ENCODE results near the gene RAB7A.

Gene RAB7A

GRCh38 chr3:128855569-128855968 is 129.6 kb downstream of the RAB7A start:
- H3K56ac ChIP-seq (ENCODE audit: low read length), result no peak overlapping the region
- no CpG with 5 or more reads among the region's 4 CpGs for WGBS (ENCODE audit: extremely low coverage, insufficient coverage, low lambda C conversion rate)
- H2BK120ac ChIP-seq (ENCODE audit: low read depth, low read length), result no peak overlapping the region
- no peak overlapping the region for H2BK15ac ChIP-seq (replicated peaks; ENCODE audit: low read depth)
- no peak overlapping the region for H3K27ac ChIP-seq (ENCODE audit: low read depth, low read length)
- H2BK5ac ChIP-seq (ENCODE audit: low read length), result no peak overlapping the region
- no peaks in the 10 kb centered on the region for H3K79me1 ChIP-seq (ENCODE audit: low read length)
- H3K79me2 ChIP-seq (ENCODE audit: control insufficient read depth, insufficient read depth, low read length), result no peaks in the 10 kb centered on the region
- H3K36me3 ChIP-seq (ENCODE audit: control insufficient read depth, insufficient read depth, low read length), result no peaks in the 10 kb centered on the region
- no peak overlapping the region for H4K5ac ChIP-seq (ENCODE audit: low read length)
- H3K4me3 ChIP-seq (ENCODE audit: low read length), result no peak overlapping the region
- H3K9ac ChIP-seq (ENCODE audit: low read length), result no peak overlapping the region
- no peaks in the 10 kb centered on the region for H3K27me3 ChIP-seq (ENCODE audit: insufficient read depth, low read length, poor library complexity)
- no peak overlapping the region for H4K8ac ChIP-seq (ENCODE audit: low read depth, low read length)
- H3K4me2 ChIP-seq (ENCODE audit: low read length), result no peak overlapping the region
- no peak for DNase-seq
- H3K18ac ChIP-seq (ENCODE audit: low read length), result no peak overlapping the region
- no peak overlapping the region for H2AK5ac ChIP-seq (ENCODE audit: low read length)
- no peak overlapping the region for H3K4ac ChIP-seq (ENCODE audit: low read depth, low read length)
- H3K23ac ChIP-seq (ENCODE audit: low read length), result no peak overlapping the region
- H3K4me1 ChIP-seq (ENCODE audit: control insufficient read depth, low read depth, low read length), result no peaks in the 10 kb centered on the region

GRCh38 chr3:128858167-128858566 is 132.2 kb downstream of the RAB7A start:
- Histone ChIP-seq H2BK15ac (replicated peaks; ENCODE audit: low read depth) (no peak overlapping the region), H3K18ac (ENCODE audit: low read length) (no peak overlapping the region), H3K9ac (ENCODE audit: low read length) (no peak overlapping the region), H3K27me3 (ENCODE audit: insufficient read depth, low read length, poor library complexity) (no peaks in the 10 kb centered on the region), H2AK5ac (ENCODE audit: low read length) (no peak overlapping the region), H2BK120ac (ENCODE audit: low read depth, low read length) (no peak overlapping the region), H3K4me1 (ENCODE audit: control insufficient read depth, low read depth, low read length) (no peaks in the 10 kb centered on the region), H3K27ac (ENCODE audit: low read depth, low read length) (no peak overlapping the region), H3K79me2 (ENCODE audit: control insufficient read depth, insufficient read depth, low read length) (no peaks in the 10 kb centered on the region), H3K36me3 (ENCODE audit: control insufficient read depth, insufficient read depth, low read length) (no peaks in the 10 kb centered on the region), H4K5ac (ENCODE audit: low read length) (no peak overlapping the region), H2BK5ac (ENCODE audit: low read length) (no peak overlapping the region), H3K79me1 (ENCODE audit: low read length) (no peaks in the 10 kb centered on the region), H4K8ac (ENCODE audit: low read depth, low read length) (no peak overlapping the region), H3K4me2 (ENCODE audit: low read length) (no peak overlapping the region), H3K4me3 (ENCODE audit: low read length) (no peak overlapping the region), H3K4ac (ENCODE audit: low read depth, low read length) (no peak overlapping the region), H3K23ac (ENCODE audit: low read length) (no peak overlapping the region), H3K56ac (ENCODE audit: low read length) (no peak overlapping the region)
- WGBS (ENCODE audit: extremely low coverage, insufficient coverage, low lambda C conversion rate), result no CpG with 5 or more reads among the region's 3 CpGs
- no peak for DNase-seq

- Histone ChIP-seq H3K9ac (ENCODE audit: low read length) (no peak overlapping the region), H3K27me3 (ENCODE audit: insufficient read depth, low read length, poor library complexity) (no peaks in the 10 kb centered on the region), H3K36me3 (ENCODE audit: control insufficient read depth, insufficient read depth, low read length) (no peaks in the 10 kb centered on the region), H2BK5ac (ENCODE audit: low read length) (no peak overlapping the region), H2AK5ac (ENCODE audit: low read length) (no peak overlapping the region), H3K4ac (ENCODE audit: low read depth, low read length) (no peak overlapping the region), H2BK15ac (replicated peaks; ENCODE audit: low read depth) (no peak overlapping the region), H4K8ac (ENCODE audit: low read depth, low read length) (no peak overlapping the region), H3K4me1 (ENCODE audit: control insufficient read depth, low read depth, low read length) (no peaks in the 10 kb centered on the region), H3K4me2 (ENCODE audit: low read length) (no peak overlapping the region), H3K56ac (ENCODE audit: low read length) (no peak overlapping the region), H2BK120ac (ENCODE audit: low read depth, low read length) (no peak overlapping the region), H3K79me1 (ENCODE audit: low read length) (no peaks in the 10 kb centered on the region), H3K18ac (ENCODE audit: low read length) (no peak overlapping the region), H4K5ac (ENCODE audit: low read length) (no peak overlapping the region), H3K27ac (ENCODE audit: low read depth, low read length) (no peak overlapping the region), H3K23ac (ENCODE audit: low read length) (no peak overlapping the region), H3K79me2 (ENCODE audit: control insufficient read depth, insufficient read depth, low read length) (no peaks in the 10 kb centered on the region), H3K4me3 (ENCODE audit: low read length) (no peak overlapping the region)
- peak; percentile 45 for DNase-seq
- no CpG with 5 or more reads among the region's 6 CpGs for WGBS (ENCODE audit: extremely low coverage, insufficient coverage, low lambda C conversion rate)
Measured at GRCh38 chr3:128859630-128860029, 133.6 kb downstream of the RAB7A start.

- Histone ChIP-seq H3K79me2 (ENCODE audit: control insufficient read depth, insufficient read depth, low read length) (no peaks in the 10 kb centered on the region), H4K8ac (ENCODE audit: low read depth, low read length) (no peak overlapping the region), H3K4ac (ENCODE audit: low read depth, low read length) (no peak overlapping the region), H3K4me1 (ENCODE audit: control insufficient read depth, low read depth, low read length) (no peaks in the 10 kb centered on the region), H3K18ac (ENCODE audit: low read length) (no peak overlapping the region), H3K4me3 (ENCODE audit: low read length) (no peak overlapping the region), H3K27ac (ENCODE audit: low read depth, low read length) (no peak overlapping the region), H3K23ac (ENCODE audit: low read length) (no peak overlapping the region), H3K56ac (ENCODE audit: low read length) (no peak overlapping the region), H2BK120ac (ENCODE audit: low read depth, low read length) (no peak overlapping the region), H3K9ac (ENCODE audit: low read length) (no peak overlapping the region), H2BK15ac (replicated peaks; ENCODE audit: low read depth) (no peak overlapping the region), H4K5ac (ENCODE audit: low read length) (no peak overlapping the region), H3K4me2 (ENCODE audit: low read length) (no peak overlapping the region), H3K36me3 (ENCODE audit: control insufficient read depth, insufficient read depth, low read length) (no peaks in the 10 kb centered on the region), H3K27me3 (ENCODE audit: insufficient read depth, low read length, poor library complexity) (no peaks in the 10 kb centered on the region), H2BK5ac (ENCODE audit: low read length) (no peak overlapping the region), H2AK5ac (ENCODE audit: low read length) (no peak overlapping the region), H3K79me1 (ENCODE audit: low read length) (no peaks in the 10 kb centered on the region)
- WGBS (ENCODE audit: extremely low coverage, insufficient coverage, low lambda C conversion rate), result no CpG with 5 or more reads among the region's 6 CpGs
- DNase-seq, result no peak
Measured at GRCh38 chr3:128861491-128861890, 135.5 kb downstream of the RAB7A start.

- H3K4ac ChIP-seq (ENCODE audit: low read depth, low read length), result no peak overlapping the region
- no peak overlapping the region for H3K9ac ChIP-seq (ENCODE audit: low read length)
- no peak overlapping the region for H3K4me2 ChIP-seq (ENCODE audit: low read length)
- no peak overlapping the region for H2BK5ac ChIP-seq (ENCODE audit: low read length)
- H4K5ac ChIP-seq (ENCODE audit: low read length), result no peak overlapping the region
- no peak overlapping the region for H3K23ac ChIP-seq (ENCODE audit: low read length)
- H3K27me3 ChIP-seq (ENCODE audit: insufficient read depth, low read length, poor library complexity), result no peaks in the 10 kb centered on the region
- no peak overlapping the region for H3K4me3 ChIP-seq (ENCODE audit: low read length)
- no peak for DNase-seq
- no peak overlapping the region for H3K18ac ChIP-seq (ENCODE audit: low read length)
- H3K56ac ChIP-seq (ENCODE audit: low read length), result no peak overlapping the region
- H4K8ac ChIP-seq (ENCODE audit: low read depth, low read length), result no peak overlapping the region
- H3K36me3 ChIP-seq (ENCODE audit: control insufficient read depth, insufficient read depth, low read length), result no peaks in the 10 kb centered on the region
- WGBS (ENCODE audit: extremely low coverage, insufficient coverage, low lambda C conversion rate), result no CpG with 5 or more reads among the region's 3 CpGs
- H3K27ac ChIP-seq (ENCODE audit: low read depth, low read length), result no peak overlapping the region
- no peaks in the 10 kb centered on the region for H3K79me1 ChIP-seq (ENCODE audit: low read length)
- H3K4me1 ChIP-seq (ENCODE audit: control insufficient read depth, low read depth, low read length), result no peaks in the 10 kb centered on the region
- H2AK5ac ChIP-seq (ENCODE audit: low read length), result no peak overlapping the region
- no peak overlapping the region for H2BK120ac ChIP-seq (ENCODE audit: low read depth, low read length)
- no peak overlapping the region for H2BK15ac ChIP-seq (replicated peaks; ENCODE audit: low read depth)
- no peaks in the 10 kb centered on the region for H3K79me2 ChIP-seq (ENCODE audit: control insufficient read depth, insufficient read depth, low read length)
Measured at GRCh38 chr3:128863560-128863959, 137.6 kb downstream of the RAB7A start.
